HG03103 (cell line): ENCODE data around the gene PON3.
"Not testable (repeated sequence)": the region's sequence is repeated elsewhere in the genome, so short reads cannot be mapped to it uniquely, and the experiment has no call there.

Source experiments
- ATAC-seq: cut with Tn5 transposase; IDR thresholded peaks from one replicate; pipeline ENCODE4 v1.9.1; 2021; ENCODE audit warnings: low read depth; ENCODE audit not compliant: unreplicated experiment

Gene PON3

GRCh38 chr7:95421000-95421846, 25.0 kb upstream of the PON3 start:
- no peak for ATAC-seq

DNA sequence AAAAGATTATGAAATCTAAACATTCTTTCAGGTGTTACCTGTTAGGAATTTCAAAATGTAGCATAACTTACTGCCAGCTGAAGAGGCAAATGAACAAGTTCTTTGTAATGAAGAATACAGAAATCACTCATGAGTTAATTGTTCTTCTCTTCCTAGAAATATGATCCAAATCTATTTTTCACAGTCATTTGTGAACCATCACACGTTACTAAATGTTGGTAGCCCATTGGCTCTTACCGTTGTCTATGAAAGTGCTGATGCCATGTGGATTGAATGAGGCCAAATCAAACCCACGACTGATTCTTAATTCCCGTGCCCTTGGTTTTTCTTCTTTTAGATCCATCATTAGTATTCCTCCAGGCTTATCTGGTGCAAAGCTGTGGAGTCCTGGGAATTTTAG, 15.9 kb upstream of the PON3 start:
- ATAC-seq = no peak

GRCh38 chr7:95411666-95412065, 15.5 kb upstream of the PON3 start:
- ATAC-seq = no peak

GRCh38 chr7:95411036-95411435, 14.9 kb upstream of the PON3 start:
- no peak for ATAC-seq

DNA sequence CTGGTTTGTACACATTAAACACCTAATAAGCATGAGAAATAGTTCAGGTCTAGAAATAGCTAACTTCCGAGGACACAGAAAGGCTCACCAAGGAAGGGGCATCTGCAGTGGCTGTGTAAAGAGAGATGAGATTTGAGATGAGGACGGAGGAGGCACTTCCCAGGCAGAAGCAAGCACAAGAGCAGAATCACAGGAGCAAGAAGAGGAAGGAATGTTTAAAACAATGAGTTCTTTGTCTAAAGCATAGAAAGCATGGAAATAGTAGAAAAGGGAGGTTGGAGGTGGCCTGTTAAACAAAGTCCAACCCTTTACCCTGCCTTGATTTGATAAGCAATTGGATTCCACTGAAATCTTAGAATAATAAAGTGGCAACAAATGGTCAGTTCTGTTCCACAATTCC, 11.6 kb upstream of the PON3 start:
- no peak for ATAC-seq

DNA sequence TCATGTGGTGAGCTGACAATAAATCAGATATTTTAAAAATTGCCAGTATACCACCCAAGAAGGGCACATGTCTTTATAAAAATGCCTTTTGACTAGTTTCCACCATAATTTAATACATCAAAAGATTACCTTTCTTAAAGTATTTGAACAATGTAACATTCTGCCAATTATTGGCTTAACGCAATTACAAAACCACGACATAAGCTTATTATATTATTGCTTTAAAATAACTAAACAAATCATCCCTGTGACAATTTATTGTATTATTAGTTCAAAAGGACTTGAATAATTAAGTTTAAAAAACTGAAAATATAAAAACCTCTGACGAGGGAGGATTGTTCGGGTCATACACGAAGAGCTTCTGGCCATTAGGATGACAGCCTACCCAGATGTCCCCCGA, 9.6 kb upstream of the PON3 start:
- ATAC-seq = no peak

- ATAC-seq = no peak
These were observed 9.0 kb upstream of the PON3 start for GRCh38 chr7:95405208-95405607.

GRCh38 chr7:95404316-95404865, 8.2 kb upstream of the PON3 start:
- ATAC-seq = no peak

- ATAC-seq = no peak
These were observed 2.2 kb upstream of the PON3 start for GRCh38 chr7:95398155-95398940.

GRCh38 chr7:95397381-95397780, 1.2 kb upstream of the PON3 start:
- ATAC-seq = no peak

- ATAC-seq = no peak
These were observed 430 bp downstream of the PON3 start for GRCh38 chr7:95395755-95396135.

DNA sequence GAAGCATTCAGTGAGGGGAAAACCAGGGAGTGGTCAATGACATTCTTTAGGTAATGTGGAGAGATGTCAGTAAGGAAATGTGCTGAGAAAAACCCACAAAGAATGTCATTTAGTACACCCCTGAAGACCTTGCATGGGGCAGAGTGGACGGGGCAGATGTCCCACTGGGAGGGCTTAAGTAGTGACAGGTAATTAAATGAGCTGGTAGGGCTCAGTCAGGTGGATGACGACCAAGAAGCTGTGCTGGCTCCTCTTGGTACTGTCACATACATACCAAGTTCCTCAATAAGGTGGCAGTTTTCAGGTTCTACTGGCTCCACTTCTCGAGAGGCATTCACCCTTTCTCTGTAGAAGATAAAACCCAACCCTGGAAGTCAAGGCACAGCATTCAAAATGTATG, 1.8 kb downstream of the PON3 start:
- ATAC-seq = no peak

DNA sequence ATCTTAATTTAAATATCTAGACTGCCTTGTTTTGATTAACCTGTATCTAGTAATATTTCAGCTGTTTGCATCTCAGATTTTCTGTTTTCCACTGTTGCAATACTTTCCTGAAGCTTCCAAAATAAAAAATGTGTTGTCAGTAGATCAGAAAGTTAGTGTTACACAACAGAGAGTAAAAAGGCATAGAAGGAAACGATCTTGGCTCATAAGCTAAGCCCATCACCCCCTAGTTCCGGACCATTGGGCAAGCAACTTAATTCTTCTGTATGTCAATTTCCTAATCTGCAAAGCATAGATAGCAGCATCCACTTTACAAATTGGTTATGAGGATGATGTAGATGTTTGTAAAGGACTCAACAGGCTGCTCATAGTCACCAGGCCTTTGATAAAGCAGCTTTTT, 4.4 kb downstream of the PON3 start:
- ATAC-seq = no peak

GRCh38 chr7:95389516-95389915, 6.7 kb downstream of the PON3 start:
- ATAC-seq = no peak

DNA sequence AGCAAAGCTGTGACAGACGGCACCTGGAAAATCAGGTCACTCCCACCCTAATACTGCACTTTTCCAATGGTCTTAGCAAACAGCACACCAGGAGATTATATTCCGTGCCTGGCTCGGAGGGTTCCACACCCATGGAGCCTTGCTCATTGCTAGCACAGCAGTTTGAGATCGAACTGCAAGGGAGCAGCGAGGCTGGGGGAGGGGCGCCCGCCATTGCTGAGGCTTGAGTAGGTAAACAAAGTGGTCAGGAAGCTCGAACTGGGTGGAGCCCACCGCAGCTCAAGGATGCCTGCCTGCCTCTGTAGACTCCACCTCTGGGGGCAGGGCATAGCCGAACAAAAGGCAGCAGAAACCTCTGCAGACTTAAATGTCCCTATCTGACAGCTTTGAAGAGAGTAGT, 16.7 kb downstream of the PON3 start:
- ATAC-seq = not testable (repeated sequence)

GRCh38 chr7:95376632-95377400, 19.4 kb downstream of the PON3 start:
- no peak for ATAC-seq

DNA sequence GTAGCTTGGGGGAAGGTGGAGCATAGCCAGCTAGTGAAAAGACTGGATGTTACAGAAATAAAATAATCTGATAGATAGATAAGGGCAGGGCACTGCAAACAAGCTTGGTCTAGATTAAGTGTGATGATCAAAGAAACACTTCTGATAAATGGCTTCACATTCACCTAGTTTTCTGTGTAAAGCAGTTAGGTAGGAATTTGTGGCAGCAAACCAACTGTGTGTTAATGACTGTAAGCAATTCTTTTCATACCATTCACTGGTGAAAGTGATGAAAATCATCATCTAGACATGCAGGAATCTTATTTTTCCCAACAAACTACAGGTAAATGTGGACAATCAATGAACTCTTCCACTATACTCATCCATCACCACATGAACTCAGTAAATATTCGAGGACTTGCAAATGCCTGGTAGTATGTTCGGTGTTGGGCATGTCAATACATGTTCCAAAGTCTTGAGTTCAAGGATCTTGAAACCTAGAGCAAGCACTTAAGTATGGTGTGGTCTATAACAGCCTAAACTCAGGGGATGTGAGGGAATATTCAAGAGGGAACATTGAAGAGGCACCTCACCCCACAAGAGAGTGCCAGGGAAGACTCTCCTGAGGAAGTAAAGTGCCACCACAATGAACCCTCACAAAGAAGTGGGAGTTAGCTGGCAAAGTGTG, 20.5 kb downstream of the PON3 start:
- no peak for ATAC-seq

- no peak for ATAC-seq
These were observed 22.9 kb downstream of the PON3 start for GRCh38 chr7:95373323-95373722.

GRCh38 chr7:95368235-95368634, 27.9 kb downstream of the PON3 start:
- no peak for ATAC-seq

DNA sequence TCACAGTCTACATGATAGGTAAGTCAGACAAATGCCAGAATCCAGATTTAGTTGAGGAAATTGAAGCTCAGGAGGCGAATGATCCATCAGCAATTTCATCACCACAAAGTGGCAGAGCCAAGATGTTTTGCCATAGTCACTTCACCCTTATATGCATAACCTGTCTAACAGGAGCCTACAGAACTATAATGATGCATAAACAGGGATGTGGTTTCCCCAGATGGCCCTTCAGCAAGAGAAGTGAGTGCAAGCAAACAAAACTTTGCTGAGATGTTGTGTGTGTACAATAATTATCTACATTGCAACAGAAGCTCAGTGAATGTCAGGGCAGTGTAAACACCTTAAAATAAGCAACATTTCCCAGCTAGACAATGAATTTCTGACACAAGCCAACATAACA, 28.6 kb downstream of the PON3 start:
- ATAC-seq = no peak
